ENCODE data around the gene FGFR2. TPM values are rescaled to one million over a fixed set of nuclear protein-coding genes. Genes with fewer than 3 reads are reported as not detected.

The FGFR2 gene
- polyA plus RNA-seq, 1 experiment = not detected

DNA sequence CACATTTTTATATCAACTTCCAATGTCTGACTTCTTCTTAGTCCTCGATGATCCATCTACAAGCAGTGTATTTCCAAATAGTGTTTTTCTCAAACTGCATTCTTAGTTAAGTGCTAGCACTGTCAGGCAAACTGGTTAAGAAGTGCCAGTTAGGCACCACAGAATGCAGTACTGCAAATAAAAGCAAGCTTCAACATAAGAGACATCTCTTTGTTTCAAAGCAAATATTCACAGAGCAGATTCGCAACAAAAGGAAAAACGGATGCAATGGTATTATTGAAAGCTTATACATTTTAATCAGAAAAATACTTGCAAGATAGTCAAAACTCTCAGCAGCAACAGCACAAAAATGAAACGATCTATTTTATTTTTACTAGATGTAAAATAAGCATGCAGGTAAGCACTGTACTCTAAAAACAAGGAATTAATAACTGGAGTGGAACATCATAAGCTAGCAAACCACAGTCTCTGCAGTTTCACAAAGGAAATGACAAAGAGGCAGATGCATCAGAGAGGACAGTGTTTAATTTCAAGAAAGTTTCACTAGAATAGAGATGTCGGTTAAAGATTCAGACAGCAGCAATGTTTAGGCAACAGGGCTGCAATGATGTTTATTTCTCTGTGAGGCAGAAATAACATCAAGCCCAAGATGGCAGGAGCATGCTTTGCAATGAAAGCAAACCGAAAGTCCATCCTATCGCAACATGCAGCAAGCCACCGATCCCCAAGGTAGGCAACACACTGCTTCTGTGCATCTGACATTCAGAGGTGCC, 82.0 kb downstream of the FGFR2 start:
- Histone ChIP-seq H3K9me3 (ENCODE audit: control insufficient read depth, insufficient read depth, low read length) (peaks cover 35% of the 10 kb centered on the region), H3K27me3 (ENCODE audit: control insufficient read depth, insufficient read depth, low read length) (no peaks in the 10 kb centered on the region), H3K4me3 (ENCODE audit: low read depth, low read length) (no peak overlapping the region), H3K27ac (ENCODE audit: low read depth, low read length) (no peak overlapping the region)
- CTCF ChIA-PET = no interaction called here
- no peak for DNase-seq (ENCODE audit: low read depth, low spot score)
- TF ChIP-seq, protein P1, sequence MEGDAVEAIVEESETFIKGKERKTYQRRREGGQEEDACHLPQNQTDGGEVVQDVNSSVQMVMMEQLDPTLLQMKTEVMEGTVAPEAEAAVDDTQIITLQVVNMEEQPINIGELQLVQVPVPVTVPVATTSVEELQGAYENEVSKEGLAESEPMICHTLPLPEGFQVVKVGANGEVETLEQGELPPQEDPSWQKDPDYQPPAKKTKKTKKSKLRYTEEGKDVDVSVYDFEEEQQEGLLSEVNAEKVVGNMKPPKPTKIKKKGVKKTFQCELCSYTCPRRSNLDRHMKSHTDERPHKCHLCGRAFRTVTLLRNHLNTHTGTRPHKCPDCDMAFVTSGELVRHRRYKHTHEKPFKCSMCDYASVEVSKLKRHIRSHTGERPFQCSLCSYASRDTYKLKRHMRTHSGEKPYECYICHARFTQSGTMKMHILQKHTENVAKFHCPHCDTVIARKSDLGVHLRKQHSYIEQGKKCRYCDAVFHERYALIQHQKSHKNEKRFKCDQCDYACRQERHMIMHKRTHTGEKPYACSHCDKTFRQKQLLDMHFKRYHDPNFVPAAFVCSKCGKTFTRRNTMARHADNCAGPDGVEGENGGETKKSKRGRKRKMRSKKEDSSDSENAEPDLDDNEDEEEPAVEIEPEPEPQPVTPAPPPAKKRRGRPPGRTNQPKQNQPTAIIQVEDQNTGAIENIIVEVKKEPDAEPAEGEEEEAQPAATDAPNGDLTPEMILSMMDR (IDR thresholded peaks at IDR 0.05; ENCODE audit: low read depth, low read length) = no peak
- POLR2A ChIA-PET = no interaction called here

DNA sequence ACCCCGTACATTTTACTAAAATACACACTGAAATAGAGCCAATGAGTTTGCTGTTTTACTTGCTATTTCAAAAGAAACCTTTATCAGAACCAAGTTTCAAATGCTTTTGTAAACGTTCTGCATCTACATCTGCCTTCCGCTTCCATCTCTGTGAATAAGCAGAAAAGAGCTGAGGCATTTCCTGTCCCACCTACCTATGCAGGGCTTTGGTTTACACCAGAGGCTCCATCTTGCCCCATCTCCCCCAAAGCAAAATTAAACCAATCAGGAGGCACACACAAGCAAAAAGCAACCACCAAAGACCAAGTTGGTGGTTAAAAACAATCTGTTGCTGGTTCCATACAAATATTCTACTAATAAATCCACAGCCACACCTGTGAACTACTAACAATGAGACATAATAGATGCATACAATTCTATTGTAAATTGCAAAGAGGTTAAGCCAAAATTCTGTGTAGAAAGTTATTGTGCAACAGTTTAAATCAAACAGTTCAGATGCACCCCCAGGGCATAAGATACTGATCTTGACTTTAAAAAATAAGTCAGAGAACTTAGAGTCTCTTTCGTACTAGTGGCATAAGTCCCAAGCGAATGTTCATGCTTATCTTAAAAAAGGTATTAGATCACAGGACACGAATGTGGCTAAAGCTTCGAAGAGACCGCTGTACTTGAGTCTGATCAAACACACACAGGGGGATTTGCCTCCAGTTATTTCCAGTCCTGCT, 83.9 kb downstream of the FGFR2 start:
- H3K27ac ChIP-seq (ENCODE audit: low read depth, low read length) = no peak overlapping the region
- ChIA-PET CTCF (no interaction called here), POLR2A (no interaction called here)
- no peak overlapping the region for H3K4me3 ChIP-seq (ENCODE audit: low read depth, low read length)
- DNase-seq (ENCODE audit: low read depth, low spot score) = no peak
- TF ChIP-seq, protein P1 (IDR thresholded peaks at IDR 0.05; ENCODE audit: low read depth, low read length) = no peak
- peaks cover 47% of the 10 kb centered on the region for H3K9me3 ChIP-seq (ENCODE audit: control insufficient read depth, insufficient read depth, low read length)
- H3K27me3 ChIP-seq (ENCODE audit: control insufficient read depth, insufficient read depth, low read length) = no peaks in the 10 kb centered on the region

DNA sequence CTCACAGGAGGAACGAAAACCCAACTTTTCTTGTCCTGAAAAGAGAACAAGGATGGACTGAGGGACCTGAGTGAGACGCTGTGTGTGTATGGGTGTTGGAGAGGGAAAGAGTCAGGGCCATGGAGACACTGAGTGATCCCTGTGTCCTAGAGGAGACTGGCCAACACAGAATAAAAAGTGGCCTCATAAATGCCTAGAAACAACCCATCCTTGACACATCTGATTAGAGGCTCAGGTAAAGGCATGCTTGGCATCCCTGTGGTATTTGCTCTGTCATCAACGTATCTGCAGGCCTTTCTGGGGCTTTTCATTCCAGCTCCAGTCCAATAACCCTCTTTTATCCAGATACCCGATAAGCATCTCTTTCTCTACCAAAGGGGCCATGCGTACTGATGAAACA, 86.3 kb downstream of the FGFR2 start:
- no peak for DNase-seq (ENCODE audit: low read depth, low spot score)
- TF ChIP-seq, protein P1 (IDR thresholded peaks at IDR 0.05; ENCODE audit: low read depth, low read length) = no peak
- Histone ChIP-seq H3K4me3 (ENCODE audit: low read depth, low read length) (no peak overlapping the region), H3K9me3 (ENCODE audit: control insufficient read depth, insufficient read depth, low read length) (peaks cover 50% of the 10 kb centered on the region), H3K27ac (ENCODE audit: low read depth, low read length) (no peak overlapping the region), H3K27me3 (ENCODE audit: control insufficient read depth, insufficient read depth, low read length) (no peaks in the 10 kb centered on the region)
- ChIA-PET POLR2A (no interaction called here), CTCF (no interaction called here)

DNA sequence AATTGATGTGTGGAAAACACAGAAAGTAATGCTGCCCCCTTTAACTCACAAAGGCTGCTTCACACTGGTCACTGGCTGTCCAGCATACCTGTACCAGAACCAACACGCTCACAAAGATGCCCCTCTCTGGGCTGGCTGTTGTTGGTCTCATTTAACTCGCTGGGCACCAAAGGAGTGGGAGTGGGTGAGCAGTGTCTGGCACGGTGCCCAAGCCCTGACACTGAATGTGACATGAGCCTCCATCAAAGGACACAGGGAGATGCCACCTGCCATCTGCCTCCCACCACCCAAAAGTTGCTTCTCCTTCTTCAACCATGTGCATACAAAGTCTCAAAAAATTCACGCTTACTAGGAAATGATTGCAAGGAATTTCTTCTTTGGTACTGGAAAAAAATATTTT, 86.8 kb downstream of the FGFR2 start:
- TF ChIP-seq, protein P1 (IDR thresholded peaks at IDR 0.05; ENCODE audit: low read depth, low read length) = no peak
- ChIA-PET POLR2A (no interaction called here), CTCF (no interaction called here)
- no peak for DNase-seq (ENCODE audit: low read depth, low spot score)
- Histone ChIP-seq H3K27ac (ENCODE audit: low read depth, low read length) (no peak overlapping the region), H3K9me3 (ENCODE audit: control insufficient read depth, insufficient read depth, low read length) (peaks cover 51% of the 10 kb centered on the region), H3K4me3 (ENCODE audit: low read depth, low read length) (no peak overlapping the region), H3K27me3 (ENCODE audit: control insufficient read depth, insufficient read depth, low read length) (no peaks in the 10 kb centered on the region)

DNA sequence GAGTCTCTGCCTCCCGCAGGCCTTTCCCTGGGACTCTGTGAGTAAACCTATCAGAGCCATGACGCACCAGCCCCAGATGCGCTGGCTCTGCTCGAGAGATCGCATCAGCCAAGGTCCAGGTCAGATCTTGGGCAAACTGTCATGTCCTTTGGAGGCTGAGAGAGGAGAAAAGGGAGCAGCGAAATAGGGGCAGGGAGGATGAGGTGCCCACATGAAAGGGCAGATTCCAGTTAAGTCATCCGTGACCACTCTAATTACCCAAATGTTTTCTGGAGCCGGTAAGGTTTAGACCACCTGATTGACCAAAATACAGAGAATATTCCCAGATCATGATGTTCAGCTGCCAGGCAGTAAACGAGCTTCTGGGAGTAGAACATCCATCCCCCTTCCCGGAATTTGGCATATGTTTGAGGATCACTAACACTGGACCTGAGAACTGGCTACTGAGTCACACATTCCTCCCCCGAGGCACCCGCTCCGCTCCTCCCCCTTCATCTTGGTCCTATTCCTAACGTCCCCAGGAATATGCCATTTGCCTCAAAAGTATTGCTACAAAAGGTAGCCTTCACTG, 88.0 kb downstream of the FGFR2 start:
- H3K27ac ChIP-seq (ENCODE audit: low read depth, low read length) = no peak overlapping the region
- no peaks in the 10 kb centered on the region for H3K27me3 ChIP-seq (ENCODE audit: control insufficient read depth, insufficient read depth, low read length)
- no peak overlapping the region for H3K4me3 ChIP-seq (ENCODE audit: low read depth, low read length)
- ChIA-PET POLR2A (no interaction called here), CTCF (no interaction called here)
- H3K9me3 ChIP-seq (ENCODE audit: control insufficient read depth, insufficient read depth, low read length) = peaks cover 59% of the 10 kb centered on the region
- TF ChIP-seq, protein P1 (IDR thresholded peaks at IDR 0.05; ENCODE audit: low read depth, low read length) = no peak
- no peak for DNase-seq (ENCODE audit: low read depth, low spot score)
